Activated T-cell treated with anti-CD3 and anti-CD28 coated beads, Interleukin-2, amount 50 U/mL, for 4 hours (primary cell): ENCODE measurements around the gene C8G. TPM values are rescaled to one million over a fixed set of nuclear protein-coding genes. Genes with fewer than 3 reads are reported as not detected.

ENCODE experiments used
- ATAC-seq, 2 donors: fragments of 200-7000 bp; cut with Tn5 transposase; one replicate each; pipeline ENCODE4 v1.10.0; 2021
- DNase-seq: peaks from one replicate; pipeline ENCODE4 v3.0.0-alpha.2; 2020
- H3K27me3 Mint-ChIP-seq: one replicate; pipeline ENCODE4 v1.8.0; 2021; ENCODE audit warnings: low read depth, mixed read lengths
- H3K36me3 Mint-ChIP-seq: one replicate; pipeline ENCODE4 v1.8.0; 2022; ENCODE audit warnings: mixed read lengths; ENCODE audit not compliant: insufficient read depth
- H3K4me1 Mint-ChIP-seq: one replicate; pipeline ENCODE4 v1.8.0; 2021; ENCODE audit warnings: low read depth, mixed read lengths
- H3K4me3 Mint-ChIP-seq: one replicate; pipeline ENCODE4 v1.8.0; 2021; ENCODE audit warnings: mild to moderate bottlenecking, moderate library complexity, mixed read lengths
- H3K9me3 Mint-ChIP-seq: one replicate; pipeline ENCODE4 v1.8.0; 2021; ENCODE audit warnings: mixed read lengths
- total RNA-seq, 3 donors: library from RNA; stranded (reverse); gene quantifications; one replicate each; pipeline ENCODE4 v1.2.1, GENCODE V29; 2021

Gene C8G
- total RNA-seq, 3 donors from 2014 or later = 0.94 to 1.4 (median 1.2) TPM

- H3K36me3 Mint-ChIP-seq = no peaks in the 10 kb centered on the region
- peak in 1 of 2 donors; percentile 9 for ATAC-seq
- H3K4me3 Mint-ChIP-seq = no peak overlapping the region
- no peaks in the 10 kb centered on the region for H3K9me3 Mint-ChIP-seq
- H3K4me1 Mint-ChIP-seq = peaks cover 36% of the 10 kb centered on the region
- no peak for DNase-seq
- H3K27me3 Mint-ChIP-seq = no peaks in the 10 kb centered on the region
Measured at GRCh38 chr9:136960212-136960937, 15.3 kb downstream of the C8G start.

GRCh38 chr9:136960938-136961275 is 15.9 kb downstream of the C8G start:
- Mint-ChIP-seq H3K4me3 (no peak overlapping the region), H3K27me3 (no peaks in the 10 kb centered on the region), H3K36me3 (no peaks in the 10 kb centered on the region), H3K9me3 (no peaks in the 10 kb centered on the region), H3K4me1 (peaks cover 40% of the 10 kb centered on the region)
- DNase-seq = no peak
- ATAC-seq = no peak

- no peaks in the 10 kb centered on the region for H3K36me3 Mint-ChIP-seq
- peaks cover 44% of the 10 kb centered on the region for H3K4me1 Mint-ChIP-seq
- no peak for DNase-seq
- no peaks in the 10 kb centered on the region for H3K27me3 Mint-ChIP-seq
- no peak for ATAC-seq
- H3K4me3 Mint-ChIP-seq = no peak overlapping the region
- no peaks in the 10 kb centered on the region for H3K9me3 Mint-ChIP-seq
Measured at GRCh38 chr9:136961279-136962065, 16.4 kb downstream of the C8G start.

GRCh38 chr9:136962163-136962562 is 17.1 kb downstream of the C8G start:
- no peak for ATAC-seq
- H3K27me3 Mint-ChIP-seq = no peaks in the 10 kb centered on the region
- no peak overlapping the region for H3K4me3 Mint-ChIP-seq
- no peak for DNase-seq
- peaks cover 42% of the 10 kb centered on the region for H3K4me1 Mint-ChIP-seq
- no peaks in the 10 kb centered on the region for H3K36me3 Mint-ChIP-seq
- no peaks in the 10 kb centered on the region for H3K9me3 Mint-ChIP-seq

- no peak for DNase-seq
- ATAC-seq = peak in 1 of 2 donors; percentile 6
- no peaks in the 10 kb centered on the region for H3K9me3 Mint-ChIP-seq
- H3K4me3 Mint-ChIP-seq = no peak overlapping the region
- no peaks in the 10 kb centered on the region for H3K36me3 Mint-ChIP-seq
- peaks cover 42% of the 10 kb centered on the region for H3K4me1 Mint-ChIP-seq
- no peaks in the 10 kb centered on the region for H3K27me3 Mint-ChIP-seq
Measured at GRCh38 chr9:136962701-136963248, 17.7 kb downstream of the C8G start.

GRCh38 chr9:136963341-136963740 is 18.3 kb downstream of the C8G start:
- no peaks in the 10 kb centered on the region for H3K9me3 Mint-ChIP-seq
- H3K4me3 Mint-ChIP-seq = no peak overlapping the region
- no peaks in the 10 kb centered on the region for H3K36me3 Mint-ChIP-seq
- DNase-seq (no peak), ATAC-seq (no peak)
- H3K27me3 Mint-ChIP-seq = no peaks in the 10 kb centered on the region
- H3K4me1 Mint-ChIP-seq = peaks cover 41% of the 10 kb centered on the region

GRCh38 chr9:136963751-136964150 is 18.7 kb downstream of the C8G start:
- Mint-ChIP-seq H3K27me3 (no peaks in the 10 kb centered on the region), H3K36me3 (no peaks in the 10 kb centered on the region), H3K9me3 (no peaks in the 10 kb centered on the region), H3K4me1 (peaks cover 41% of the 10 kb centered on the region), H3K4me3 (no peak overlapping the region)
- ATAC-seq (no peak), DNase-seq (no peak)

GRCh38 chr9:136964171-136964689 is 19.2 kb downstream of the C8G start:
- Mint-ChIP-seq H3K9me3 (no peaks in the 10 kb centered on the region), H3K27me3 (no peaks in the 10 kb centered on the region), H3K4me1 (peaks cover 38% of the 10 kb centered on the region), H3K36me3 (no peaks in the 10 kb centered on the region), H3K4me3 (no peak overlapping the region)
- DNase-seq (no peak), ATAC-seq (no peak)

GRCh38 chr9:136964833-136965422 is 19.9 kb downstream of the C8G start:
- Mint-ChIP-seq H3K36me3 (no peaks in the 10 kb centered on the region), H3K4me3 (no peak overlapping the region)
- no peak for ATAC-seq

GRCh38 chr9:136965771-136966484 is 20.9 kb downstream of the C8G start:
- no peak for DNase-seq
- no peaks in the 10 kb centered on the region for H3K9me3 Mint-ChIP-seq

More at GRCh38 chr9:136964833-136965422, 19.9 kb downstream of the C8G start:
- no peaks in the 10 kb centered on the region for H3K9me3 Mint-ChIP-seq
- H3K4me1 Mint-ChIP-seq = peaks cover 36% of the 10 kb centered on the region
- no peak for DNase-seq
- no peaks in the 10 kb centered on the region for H3K27me3 Mint-ChIP-seq

GRCh38 chr9:136968333-136969127 is 23.5 kb downstream of the C8G start:
- Mint-ChIP-seq H3K36me3 (no peaks in the 10 kb centered on the region), H3K4me3 (no peak overlapping the region), H3K9me3 (no peaks in the 10 kb centered on the region), H3K27me3 (no peaks in the 10 kb centered on the region), H3K4me1 (peaks cover 18% of the 10 kb centered on the region)
- ATAC-seq (no peak), DNase-seq (no peak)

More at GRCh38 chr9:136965771-136966484, 20.9 kb downstream of the C8G start:
- ATAC-seq = peak; percentile 35 to 41
- Mint-ChIP-seq H3K36me3 (no peaks in the 10 kb centered on the region), H3K27me3 (no peaks in the 10 kb centered on the region), H3K4me3 (peak overlapping the region; percentile 56), H3K4me1 (peaks cover 28% of the 10 kb centered on the region)

GRCh38 chr9:136969150-136969549 is 24.1 kb downstream of the C8G start:
- DNase-seq = no peak
- H3K4me1 Mint-ChIP-seq = peaks cover 19% of the 10 kb centered on the region
- H3K27me3 Mint-ChIP-seq = no peaks in the 10 kb centered on the region
- H3K36me3 Mint-ChIP-seq = no peaks in the 10 kb centered on the region
- ATAC-seq = no peak
- no peaks in the 10 kb centered on the region for H3K9me3 Mint-ChIP-seq
- no peak overlapping the region for H3K4me3 Mint-ChIP-seq

- H3K4me1 Mint-ChIP-seq = peaks cover 17% of the 10 kb centered on the region
- H3K27me3 Mint-ChIP-seq = no peaks in the 10 kb centered on the region
- no peak for DNase-seq
- no peaks in the 10 kb centered on the region for H3K36me3 Mint-ChIP-seq
- H3K4me3 Mint-ChIP-seq = no peak overlapping the region
- ATAC-seq = no peak
- no peaks in the 10 kb centered on the region for H3K9me3 Mint-ChIP-seq
Measured at GRCh38 chr9:136969774-136970173, 24.7 kb downstream of the C8G start.
